WTC11 (cell line): ENCODE data around the gene NEMP2.

ENCODE experiments used
- ATF1 ChIP-seq: sonication (generic); formaldehyde crosslinking; IDR thresholded peaks from 2 replicates; pipeline ENCODE4 v1.8.1; 2023; ENCODE audit warnings: mild to moderate bottlenecking, moderate library complexity, missing genetic modification reagents
- ATF3 ChIP-seq: sonication (generic); formaldehyde crosslinking; conservative IDR thresholded peaks from 2 replicates; pipeline ENCODE4 v1.8.1; 2022; ENCODE audit warnings: mild to moderate bottlenecking, missing genetic modification reagents
- CTCF ChIP-seq: fragments of 200-600 bp; IDR thresholded peaks from 2 replicates; pipeline ENCODE4 v1.8.0; 2022; ENCODE audit warnings: antibody characterized with exemption
- E2F4 ChIP-seq: sonication (generic); formaldehyde crosslinking; IDR thresholded peaks from 2 replicates; pipeline ENCODE4 v1.8.1; 2022; ENCODE audit warnings: low read depth, mild to moderate bottlenecking, moderate library complexity, missing genetic modification reagents, borderline replicate concordance
- E2F5 ChIP-seq: sonication (generic); formaldehyde crosslinking; IDR thresholded peaks from 2 replicates; pipeline ENCODE4 v1.8.1; 2022; ENCODE audit warnings: mild to moderate bottlenecking, moderate library complexity, missing genetic modification reagents
- KAT7 ChIP-seq: sonication (generic); formaldehyde crosslinking; IDR thresholded peaks from 2 replicates; pipeline ENCODE4 v1.8.1; 2023; ENCODE audit warnings: missing genetic modification reagents, mild to moderate bottlenecking, borderline replicate concordance
- MYBL2 ChIP-seq: sonication (generic); formaldehyde crosslinking; IDR thresholded peaks from 2 replicates; pipeline ENCODE4 v1.8.1; 2023; ENCODE audit warnings: mild to moderate bottlenecking, moderate library complexity, missing genetic modification reagents
- PREB ChIP-seq: sonication (generic); formaldehyde crosslinking; IDR thresholded peaks from 2 replicates; pipeline ENCODE4 v1.8.1; 2022; ENCODE audit warnings: mild to moderate bottlenecking, missing genetic modification reagents, moderate library complexity, borderline replicate concordance
- SP1 ChIP-seq: sonication (generic); formaldehyde crosslinking; conservative IDR thresholded peaks from 2 replicates; pipeline ENCODE4 v1.8.1; 2022; ENCODE audit warnings: missing genetic modification reagents
- TEAD4 ChIP-seq: sonication (generic); formaldehyde crosslinking; IDR thresholded peaks from 2 replicates; pipeline ENCODE4 v1.8.0; 2022; ENCODE audit warnings: mild to moderate bottlenecking, missing genetic modification reagents
- USF2 ChIP-seq: sonication (generic); formaldehyde crosslinking; IDR thresholded peaks from 2 replicates; pipeline ENCODE4 v1.8.1; 2023; ENCODE audit warnings: mild to moderate bottlenecking, missing genetic modification reagents, moderate library complexity
- ZBTB21 ChIP-seq: sonication (generic); formaldehyde crosslinking; IDR thresholded peaks from 2 replicates; pipeline ENCODE4 v1.8.1; 2023; ENCODE audit warnings: mild to moderate bottlenecking, missing genetic modification reagents, borderline replicate concordance

- TF ChIP-seq CTCF (no peak), E2F5 (no peak), PREB (no peak), E2F4 (CRISPR knock-in tag) (no peak), SP1 (CRISPR knock-in tag) (no peak), TEAD4 (CRISPR knock-in tag) (no peak), ATF1 (CRISPR knock-in tag) (no peak), MYBL2 (CRISPR knock-in tag) (no peak), ZBTB21 (CRISPR knock-in tag) (no peak), ATF3 (no peak), KAT7 (CRISPR knock-in tag) (no peak), USF2 (CRISPR knock-in tag) (no peak)
These were observed 76.0 kb downstream of the NEMP2 start for GRCh38 chr2:190458352-190459107.
